ENCODE measurements around the gene CFAP53.
"Not testable (repeated sequence)": the region's sequence is repeated elsewhere in the genome, so short reads cannot be mapped to it uniquely, and the experiment has no call there.

Gene CFAP53

GRCh38 chr18:50299626-50300388 is 33.5 kb upstream of the CFAP53 start:
- TF ChIP-seq POLR2A (IDR thresholded peaks at IDR 0.05; ENCODE audit: low read length): no peak
- no peak for TF ChIP-seq GATA1 (IDR thresholded peaks at IDR 0.05; ENCODE audit: low read depth, low read length)
- DNase-seq: no peak

- no peak for DNase-seq
- no peak for TF ChIP-seq POLR2A (IDR thresholded peaks at IDR 0.05; ENCODE audit: low read length)
- TF ChIP-seq GATA1 (IDR thresholded peaks at IDR 0.05; ENCODE audit: low read depth, low read length): no peak
These were observed 32.4 kb upstream of the CFAP53 start for GRCh38 chr18:50298443-50299284.

GRCh38 chr18:50297621-50298442 is 31.5 kb upstream of the CFAP53 start:
- TF ChIP-seq POLR2A (IDR thresholded peaks at IDR 0.05; ENCODE audit: low read length): no peak
- no peak for TF ChIP-seq GATA1 (IDR thresholded peaks at IDR 0.05; ENCODE audit: low read depth, low read length)
- peak; percentile 74 to 82 for DNase-seq

GRCh38 chr18:50293039-50293438 is 26.7 kb upstream of the CFAP53 start:
- no peak for TF ChIP-seq GATA1 (IDR thresholded peaks at IDR 0.05; ENCODE audit: low read depth, low read length)
- no peak for TF ChIP-seq POLR2A (IDR thresholded peaks at IDR 0.05; ENCODE audit: low read length)

GRCh38 chr18:50289108-50289443 is 22.8 kb upstream of the CFAP53 start:
- TF ChIP-seq POLR2A (IDR thresholded peaks at IDR 0.05; ENCODE audit: low read length): no peak
- TF ChIP-seq GATA1 (IDR thresholded peaks at IDR 0.05; ENCODE audit: low read depth, low read length): no peak
- no peak for DNase-seq

More at GRCh38 chr18:50293039-50293438, 26.7 kb upstream of the CFAP53 start:
- DNase-seq: no peak

- DNase-seq: not testable (repeated sequence)
These were observed 22.2 kb upstream of the CFAP53 start for GRCh38 chr18:50288348-50289107.

- peak; percentile 100 for DNase-seq
- no peak for TF ChIP-seq GATA1 (IDR thresholded peaks at IDR 0.05; ENCODE audit: low read depth, low read length)
- peak; percentile 73 for TF ChIP-seq POLR2A (IDR thresholded peaks at IDR 0.05; ENCODE audit: low read length)
These were observed 21.4 kb upstream of the CFAP53 start, which contains the start of gene CXXC1 for GRCh38 chr18:50287441-50288347. Gene CXXC1 (minus strand): TSS chr18:50287692. CDS start chr18:50287589, 103 bp downstream.

- no peak for TF ChIP-seq GATA1 (IDR thresholded peaks at IDR 0.05; ENCODE audit: low read depth, low read length)
- no peak for TF ChIP-seq POLR2A (IDR thresholded peaks at IDR 0.05; ENCODE audit: low read length)
- peak; percentile 82 to 83 for DNase-seq
These were observed 20.7 kb upstream of the CFAP53 start for GRCh38 chr18:50287028-50287440.

GRCh38 chr18:50286391-50287027 is 20.2 kb upstream of the CFAP53 start:
- TF ChIP-seq GATA1 (IDR thresholded peaks at IDR 0.05; ENCODE audit: low read depth, low read length) (no peak), POLR2A (IDR thresholded peaks at IDR 0.05; ENCODE audit: low read length) (no peak)
- peak; percentile 85 to 86 for DNase-seq

GRCh38 chr18:50285631-50286321 is 19.5 kb upstream of the CFAP53 start:
- no peak for DNase-seq

GRCh38 chr18:50285071-50285470 is 18.8 kb upstream of the CFAP53 start:
- TF ChIP-seq GATA1 (IDR thresholded peaks at IDR 0.05; ENCODE audit: low read depth, low read length) (no peak), POLR2A (IDR thresholded peaks at IDR 0.05; ENCODE audit: low read length) (no peak)
- no peak for DNase-seq

More at GRCh38 chr18:50285631-50286321, 19.5 kb upstream of the CFAP53 start:
- TF ChIP-seq POLR2A (IDR thresholded peaks at IDR 0.05; ENCODE audit: low read length) (no peak), GATA1 (IDR thresholded peaks at IDR 0.05; ENCODE audit: low read depth, low read length) (no peak)
